ENCODE results near the gene ATP6AP1. TPM values are rescaled to one million over a fixed set of nuclear protein-coding genes. Genes with fewer than 3 reads are reported as not detected.

The ATP6AP1 gene
- total and polyA plus RNA-seq, 9 of the 15 experiments (the other 6 are each of a cell fraction or from before 2014, with no cell fraction given) = 8.3 to 90.5 (median 52.9) TPM

GRCh38 chrX:154409222-154409871 lies 19.1 kb upstream of the ATP6AP1 start, which contains the start of gene DNASE1L1 (continued):
- TF ChIP-seq DEAF1 (CRISPR knock-in tag; IDR thresholded peaks at IDR 0.05) (no peak), ZNF184 (CRISPR knock-in tag; IDR thresholded peaks at IDR 0.05) (no peak), ZNF655 (CRISPR knock-in tag; IDR thresholded peaks at IDR 0.05) (no peak), E4F1 (CRISPR knock-in tag; IDR thresholded peaks at IDR 0.05; ENCODE audit: borderline replicate concordance) (no peak), MTA3 (IDR thresholded peaks at IDR 0.05; ENCODE audit: borderline replicate concordance) (peak; percentile 80; the same call in 1 of the 2 replicates), ZNF174 (CRISPR knock-in tag; IDR thresholded peaks at IDR 0.05) (no peak), CXXC5 (CRISPR knock-in tag; IDR thresholded peaks at IDR 0.05) (0 out of 2 replicates have a peak, but pooled peaks have one; percentile 31), SPI1 (IDR thresholded peaks at IDR 0.05; ENCODE audit: borderline replicate concordance, low read depth, low read length) (no peak), JUNB (CRISPR knock-in tag; conservative IDR thresholded peaks at IDR 0.05) (0 out of 2 replicates have a peak, but pooled peaks have one; percentile 23), FOS (IDR thresholded peaks at IDR 0.05; ENCODE audit: extremely low read depth, insufficient read length) (peak; percentile 24), ZNF274 (IDR thresholded peaks at IDR 0.05; ENCODE audit: borderline replicate concordance, low read depth, low read length) (no peak), PHF8 (IDR thresholded peaks at IDR 0.05; ENCODE audit: borderline replicate concordance, low read length) (peak; percentile 38; the same call in 1 of the 2 replicates)

Measured in K562 (cell line).